H9 (cell line): Measurements from ENCODE around the gene GPC1. TPM values are rescaled to one million over a fixed set of nuclear protein-coding genes. Genes with fewer than 3 reads are reported as not detected.
A peak's percentile ranks its signal among the peaks of the same experiment; 100 is the strongest.

Experiments
- DNase-seq: peaks from one replicate; pipeline ENCODE4 v3.0.0-alpha.2; 2017
- H2AFZ ChIP-seq: one replicate; pipeline ENCODE4 v1.6.1; 2013; ENCODE audit warnings: mild to moderate bottlenecking, low read length, control low read depth, moderate library complexity
- H2AK5ac ChIP-seq: 2 replicates; pipeline ENCODE4 v1.6.1; 2013; ENCODE audit warnings: low read length, control low read depth, mixed read lengths; ENCODE audit not compliant: insufficient read length
- H2BK120ac ChIP-seq: one replicate; pipeline ENCODE4 v1.6.1; 2013; ENCODE audit warnings: low read depth, mild to moderate bottlenecking, low read length, control low read depth, inconsistent platforms; ENCODE audit not compliant: poor library complexity, severe bottlenecking
- H2BK12ac ChIP-seq: 2 replicates; pipeline ENCODE4 v1.6.1; 2013; ENCODE audit warnings: low read length, control low read depth, mixed read lengths, low read depth; ENCODE audit not compliant: insufficient read length
- H2BK15ac ChIP-seq: 2 replicates; pipeline ENCODE4 v1.6.1; 2013; ENCODE audit warnings: low read depth, low read length, control low read depth
- H2BK20ac ChIP-seq: one replicate; pipeline ENCODE4 v1.6.1; 2013; ENCODE audit warnings: low read depth, mild to moderate bottlenecking, low read length, control low read depth, inconsistent platforms; ENCODE audit not compliant: poor library complexity, severe bottlenecking
- H2BK5ac ChIP-seq: 2 replicates; pipeline ENCODE4 v1.6.1; 2013; ENCODE audit warnings: low read length, control low read depth, mixed read lengths; ENCODE audit not compliant: insufficient read length
- H3K14ac ChIP-seq: 2 replicates; pipeline ENCODE4 v1.6.1; 2013; ENCODE audit warnings: low read length, control low read depth; ENCODE audit not compliant: insufficient read depth
- H3K18ac ChIP-seq: 2 replicates; pipeline ENCODE4 v1.6.1; 2013; ENCODE audit warnings: low read depth, mild to moderate bottlenecking, mixed read lengths, low read length, control low read depth; ENCODE audit not compliant: insufficient read length
- H3K23ac ChIP-seq: 2 replicates; pipeline ENCODE4 v1.6.1; 2013; ENCODE audit warnings: low read length, control low read depth, mixed read lengths, low read depth; ENCODE audit not compliant: insufficient read length
- H3K23me2 ChIP-seq: 2 replicates; pipeline ENCODE4 v1.6.1; 2013; ENCODE audit warnings: low read depth, mild to moderate bottlenecking, mixed read lengths, low read length, control low read depth; ENCODE audit not compliant: insufficient read length, poor library complexity, severe bottlenecking
- H3K27ac ChIP-seq: 2 replicates; pipeline ENCODE4 v1.5.1; 2013; ENCODE audit warnings: low read length, control low read depth, mixed read lengths, low read depth; ENCODE audit not compliant: insufficient read length
- H3K27me3 ChIP-seq: 2 replicates; pipeline ENCODE4 v1.6.1; 2013; ENCODE audit warnings: low read length, control low read depth, inconsistent platforms; ENCODE audit not compliant: insufficient read depth
- H3K4ac ChIP-seq: 2 replicates; pipeline ENCODE4 v1.6.1; 2013; ENCODE audit warnings: low read depth, mild to moderate bottlenecking, control low read depth, inconsistent platforms, low read length, moderate library complexity
- H3K4me1 ChIP-seq: 2 replicates; pipeline ENCODE4 v1.6.1; 2013; ENCODE audit warnings: low read length, control low read depth, inconsistent platforms; ENCODE audit not compliant: insufficient read depth
- H3K4me2 ChIP-seq: 2 replicates; pipeline ENCODE4 v1.6.1; 2013; ENCODE audit warnings: low read length, control low read depth, mixed read lengths; ENCODE audit not compliant: insufficient read length, insufficient read depth
- H3K56ac ChIP-seq: 2 replicates; pipeline ENCODE4 v1.6.1; 2013; ENCODE audit warnings: low read depth, mild to moderate bottlenecking, mixed read lengths, low read length, control low read depth; ENCODE audit not compliant: insufficient read length
- H3K79me1 ChIP-seq: 2 replicates; pipeline ENCODE4 v1.6.1; 2013; ENCODE audit warnings: low read depth, mild to moderate bottlenecking, moderate library complexity, low read length, control low read depth, inconsistent platforms; ENCODE audit not compliant: insufficient read depth, poor library complexity, severe bottlenecking
- H3K79me2 ChIP-seq: 2 replicates; pipeline ENCODE4 v1.6.1; 2013; ENCODE audit warnings: low read length, control low read depth, inconsistent platforms; ENCODE audit not compliant: insufficient read depth
- H3K9ac ChIP-seq: 2 replicates; pipeline ENCODE4 v1.6.1; 2013; ENCODE audit warnings: low read length, control low read depth, mixed read lengths; ENCODE audit not compliant: insufficient read length; ENCODE audit errors: extremely low read depth
- H3K9me3 ChIP-seq: one replicate; pipeline ENCODE4 v1.6.1; 2013; ENCODE audit warnings: low read depth, low read length, inconsistent platforms; ENCODE audit not compliant: control insufficient read depth
- H3T11ph ChIP-seq: one replicate; pipeline ENCODE4 v1.6.1; 2013; ENCODE audit warnings: mild to moderate bottlenecking, low read length, control low read depth, inconsistent platforms
- H4K20me1 ChIP-seq: one replicate; pipeline ENCODE4 v1.6.1; 2013; ENCODE audit not compliant: control insufficient read depth, insufficient read length, insufficient read depth
- H4K5ac ChIP-seq: 2 replicates; pipeline ENCODE4 v1.6.1; 2013; ENCODE audit warnings: low read depth, mild to moderate bottlenecking, mixed read lengths, low read length, control low read depth; ENCODE audit not compliant: insufficient read length
- H4K8ac ChIP-seq: replicated peaks from 2 replicates; pipeline ENCODE4 v1.6.1; 2013; ENCODE audit warnings: low read length, control low read depth, mixed read lengths, low read depth; ENCODE audit not compliant: insufficient read length
- H4K91ac ChIP-seq: 2 replicates; pipeline ENCODE4 v1.6.1; 2013; ENCODE audit warnings: low read depth, mild to moderate bottlenecking, moderate library complexity, mixed read lengths, low read length, control low read depth; ENCODE audit not compliant: insufficient read length
- H3K27ac Mint-ChIP-seq, 3 experiments: 2 replicates in 2 of 3; 3 replicates in 1 of 3; pipeline ENCODE4 v1.8.0; 2020 to 2021; ENCODE audit warnings: mixed read lengths in 3 of 3, mild to moderate bottlenecking in 1 of 3, moderate library complexity in 1 of 3
- H3K27me3 Mint-ChIP-seq: 2 replicates; pipeline ENCODE4 v1.8.0; 2021; ENCODE audit warnings: low read depth, mild to moderate bottlenecking, moderate library complexity, mixed read lengths
- H3K36me3 Mint-ChIP-seq, 3 experiments: 2 replicates in 2 of 3; 3 replicates in 1 of 3; pipeline ENCODE4 v1.8.0; 2020 to 2021; ENCODE audit warnings: low read depth in 3 of 3, mixed read lengths in 3 of 3; ENCODE audit not compliant: insufficient read depth in 1 of 3
- H3K4me1 Mint-ChIP-seq, 2 experiments: 2 replicates each; pipeline ENCODE4 v1.8.0; 2020; ENCODE audit warnings: mixed read lengths in 2 of 2
- H3K4me3 Mint-ChIP-seq, 2 experiments: 2 replicates in 1 of 2; 3 replicates in 1 of 2; pipeline ENCODE4 v1.8.0; 2020 to 2021; ENCODE audit warnings: mild to moderate bottlenecking in 2 of 2, mixed read lengths in 2 of 2, moderate library complexity in 1 of 2
- H3K9me3 Mint-ChIP-seq, 2 experiments: 2 replicates in 1 of 2; 3 replicates in 1 of 2; pipeline ENCODE4 v1.8.0; 2020; ENCODE audit warnings: mild to moderate bottlenecking in 2 of 2, mixed read lengths in 2 of 2, moderate library complexity in 1 of 2
- WGBS: extraction: QIAGEN DNeasy Blood & Tissue Kit; methylation state at CpG from one replicate; pipeline ENCODE4 v1.1.7; 2013; ENCODE audit warnings: missing lambda C conversion rate, low lambda C conversion rate, mixed read lengths; ENCODE audit not compliant: insufficient read length; ENCODE audit errors: extremely low coverage; 5-methylcytosine and 5-hydroxymethylcytosine counted together
- total RNA-seq: library from RNA; stranded (reverse); gene quantifications from 2 replicates; pipeline ENCODE4 v1.2.1, GENCODE V29; 2021
- TF ChIP-seq, protein P1 (sequence below): fragments of 200-600 bp; sonication (generic); conservative IDR thresholded peaks from 3 replicates; pipeline ENCODE4 v1.8.0; 2021; ENCODE audit warnings: antibody characterized with exemption, mild to moderate bottlenecking

The GPC1 gene
- total RNA-seq, 1 experiment from 2014 or later: 39.4 TPM

DNA sequence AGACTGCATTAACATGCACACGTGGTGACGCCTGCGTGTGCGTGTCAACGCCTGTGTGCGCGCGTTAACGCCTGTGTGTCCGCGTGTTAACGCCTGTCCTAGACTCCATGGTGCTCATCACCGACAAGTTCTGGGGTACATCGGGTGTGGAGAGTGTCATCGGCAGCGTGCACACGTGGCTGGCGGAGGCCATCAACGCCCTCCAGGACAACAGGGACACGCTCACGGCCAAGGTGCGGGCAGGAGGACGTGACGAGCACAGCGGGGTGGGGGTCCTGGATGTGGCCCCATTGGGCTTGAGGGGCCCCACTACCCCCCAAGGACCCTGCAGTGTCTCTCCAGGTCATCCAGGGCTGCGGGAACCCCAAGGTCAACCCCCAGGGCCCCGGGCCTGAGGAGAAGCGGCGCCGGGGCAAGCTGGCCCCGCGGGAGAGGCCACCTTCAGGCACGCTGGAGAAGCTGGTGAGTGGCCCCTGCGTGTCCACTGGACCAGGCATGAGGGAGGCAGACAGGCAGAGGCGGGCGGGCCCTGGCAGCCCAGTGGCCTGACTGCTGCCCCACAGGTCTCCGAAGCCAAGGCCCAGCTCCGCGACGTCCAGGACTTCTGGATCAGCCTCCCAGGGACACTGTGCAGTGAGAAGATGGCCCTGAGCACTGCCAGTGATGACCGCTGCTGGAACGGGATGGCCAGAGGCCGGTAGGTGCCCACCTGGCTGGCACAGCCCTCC, 29.2 kb downstream of the GPC1 start:
- H4K20me1 ChIP-seq: no peaks in the 10 kb centered on the region
- no peak overlapping the region for H2BK20ac ChIP-seq
- TF ChIP-seq, protein P1, sequence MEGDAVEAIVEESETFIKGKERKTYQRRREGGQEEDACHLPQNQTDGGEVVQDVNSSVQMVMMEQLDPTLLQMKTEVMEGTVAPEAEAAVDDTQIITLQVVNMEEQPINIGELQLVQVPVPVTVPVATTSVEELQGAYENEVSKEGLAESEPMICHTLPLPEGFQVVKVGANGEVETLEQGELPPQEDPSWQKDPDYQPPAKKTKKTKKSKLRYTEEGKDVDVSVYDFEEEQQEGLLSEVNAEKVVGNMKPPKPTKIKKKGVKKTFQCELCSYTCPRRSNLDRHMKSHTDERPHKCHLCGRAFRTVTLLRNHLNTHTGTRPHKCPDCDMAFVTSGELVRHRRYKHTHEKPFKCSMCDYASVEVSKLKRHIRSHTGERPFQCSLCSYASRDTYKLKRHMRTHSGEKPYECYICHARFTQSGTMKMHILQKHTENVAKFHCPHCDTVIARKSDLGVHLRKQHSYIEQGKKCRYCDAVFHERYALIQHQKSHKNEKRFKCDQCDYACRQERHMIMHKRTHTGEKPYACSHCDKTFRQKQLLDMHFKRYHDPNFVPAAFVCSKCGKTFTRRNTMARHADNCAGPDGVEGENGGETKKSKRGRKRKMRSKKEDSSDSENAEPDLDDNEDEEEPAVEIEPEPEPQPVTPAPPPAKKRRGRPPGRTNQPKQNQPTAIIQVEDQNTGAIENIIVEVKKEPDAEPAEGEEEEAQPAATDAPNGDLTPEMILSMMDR: no peak
- H3K27ac ChIP-seq: no peak overlapping the region
- H2BK12ac ChIP-seq: no peak overlapping the region
- no peak overlapping the region for H3K18ac ChIP-seq
- no peaks in the 10 kb centered on the region for H3K23me2 ChIP-seq
- peaks cover 0 to 18% (median 16%) of the 10 kb centered on the region in 3 experiments; a peak in 6 of 7 replicates for H3K36me3 Mint-ChIP-seq
- H3K56ac ChIP-seq: no peak overlapping the region
- H3K27me3 ChIP-seq: no peaks in the 10 kb centered on the region
- H3K27me3 Mint-ChIP-seq: peaks cover 5% of the 10 kb centered on the region; the same call in 1 of the 2 replicates
- no peak overlapping the region for H3K23ac ChIP-seq
- no peak overlapping the region for H2BK5ac ChIP-seq
- no peaks in the 10 kb centered on the region for H3K9me3 ChIP-seq
- H3K27ac Mint-ChIP-seq: no peak overlapping the region
- peaks cover 2 to 8% of the 10 kb centered on the region in 2 experiments; a peak in 3 of 4 replicates for H3K4me1 Mint-ChIP-seq
- peak; percentile 22 for DNase-seq
- H3K4ac ChIP-seq: no peak overlapping the region
- no peaks in the 10 kb centered on the region for H3K79me1 ChIP-seq
- H4K8ac ChIP-seq: no peak overlapping the region
- H3K9me3 Mint-ChIP-seq: no peaks in the 10 kb centered on the region
- no peak overlapping the region for H2AFZ ChIP-seq
- H3K9ac ChIP-seq: no peak overlapping the region
- no peak overlapping the region for H3K4me3 Mint-ChIP-seq
- H2AK5ac ChIP-seq: no peak overlapping the region
- no peaks in the 10 kb centered on the region for H3K4me1 ChIP-seq
- H2BK120ac ChIP-seq: no peak overlapping the region
- H4K5ac ChIP-seq: no peak overlapping the region
- H3T11ph ChIP-seq: no peak overlapping the region
- WGBS: no CpG with 5 or more reads among the region's 43 CpGs
- no peaks in the 10 kb centered on the region for H3K79me2 ChIP-seq
- no peak overlapping the region for H3K4me2 ChIP-seq
- no peak overlapping the region for H2BK15ac ChIP-seq
- no peak overlapping the region for H3K14ac ChIP-seq
- H4K91ac ChIP-seq: no peak overlapping the region
